Activated T-helper 1 cell treated with anti-CD3 and anti-CD28 coated beads, Interleukin-12 subunit alpha, Interleukin-12 subunit beta, Interleukin-2, Interleukin-4 antibody, amounts not matched to agents 30 ng/mL and 10 ng/mL and 1 ng/mL, durations not matched to agents 14 hours and 24 hours and 36 hours (primary cell): ENCODE measurements around the gene COL6A1. TPM values are rescaled to one million over a fixed set of nuclear protein-coding genes. Genes with fewer than 3 reads are reported as not detected.
"Not testable (repeated sequence)": the region's sequence is repeated elsewhere in the genome, so short reads cannot be mapped to it uniquely, and the experiment has no call there.

Source experiments
- DNase-seq: peaks from one replicate; pipeline ENCODE4 v3.0.0; 2021; ENCODE audit warnings: low spot score
- H3K27ac Mint-ChIP-seq: one replicate; pipeline ENCODE4 v1.8.0; 2021; ENCODE audit warnings: mild to moderate bottlenecking, mixed read lengths
- H3K27me3 Mint-ChIP-seq: one replicate; pipeline ENCODE4 v1.8.0; 2022; ENCODE audit warnings: mild to moderate bottlenecking, moderate library complexity, mixed read lengths; ENCODE audit not compliant: insufficient read depth
- H3K36me3 Mint-ChIP-seq: one replicate; pipeline ENCODE4 v1.8.0; 2021; ENCODE audit warnings: low read depth, mixed read lengths
- H3K4me1 Mint-ChIP-seq: one replicate; pipeline ENCODE4 v1.8.0; 2021; ENCODE audit warnings: low read depth, mixed read lengths
- H3K4me3 Mint-ChIP-seq: one replicate; pipeline ENCODE4 v1.8.0; 2021; ENCODE audit warnings: mild to moderate bottlenecking, moderate library complexity, mixed read lengths
- H3K9me3 Mint-ChIP-seq: one replicate; pipeline ENCODE4 v1.8.0; 2021; ENCODE audit warnings: mixed read lengths
- intact Hi-C: fragments of 100-400 bp; cut with micrococcal nuclease; formaldehyde crosslinking; loops from one replicate; pipeline ENCODE4 v1.15.1; 2024
- total RNA-seq: library from RNA; stranded (reverse); gene quantifications from 2 replicates; pipeline ENCODE4 v1.2.3, GENCODE V29; 2022

Gene COL6A1
- total RNA-seq, 1 donor from 2014 or later = 0.62 TPM

GRCh38 chr21:45950740-45951515, 30.6 kb upstream of the COL6A1 start:
- Mint-ChIP-seq H3K27ac (no peak overlapping the region), H3K4me1 (no peaks in the 10 kb centered on the region), H3K36me3 (no peaks in the 10 kb centered on the region), H3K4me3 (no peak overlapping the region), H3K27me3 (peaks cover 9% of the 10 kb centered on the region), H3K9me3 (no peaks in the 10 kb centered on the region)
- no peak for DNase-seq
- intact Hi-C loops = no loop called here

GRCh38 chr21:45951676-45952075, 29.9 kb upstream of the COL6A1 start:
- H3K4me1 Mint-ChIP-seq = no peaks in the 10 kb centered on the region

DNA sequence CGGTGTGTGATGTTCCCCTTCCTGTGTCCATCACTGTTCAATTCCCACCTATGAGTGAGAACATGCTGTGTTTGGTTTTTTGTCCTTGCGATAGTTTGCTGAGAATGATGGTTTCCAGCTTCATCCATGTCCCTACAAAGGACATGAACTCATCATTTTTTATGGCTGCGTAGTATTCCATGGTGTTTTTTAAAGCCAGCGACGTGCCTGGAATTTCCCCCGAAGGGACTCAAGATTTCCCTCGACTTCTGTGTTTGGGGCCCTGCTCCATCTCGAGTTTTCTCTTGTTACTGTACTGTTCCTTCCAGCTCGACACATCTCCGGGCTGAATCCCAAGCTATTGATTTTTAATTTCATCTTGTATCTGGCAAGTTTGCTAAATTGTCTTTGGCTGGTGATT, 29.0 kb upstream of the COL6A1 start:
- H3K36me3 Mint-ChIP-seq, intact Hi-C loops, H3K27me3 Mint-ChIP-seq: not testable (repeated sequence)

More at GRCh38 chr21:45951676-45952075, 29.9 kb upstream of the COL6A1 start:
- intact Hi-C loops = no loop called here
- Mint-ChIP-seq H3K27ac (no peak overlapping the region), H3K27me3 (peaks cover 9% of the 10 kb centered on the region), H3K4me3 (no peak overlapping the region), H3K9me3 (no peaks in the 10 kb centered on the region), H3K36me3 (no peaks in the 10 kb centered on the region)
- no peak for DNase-seq

GRCh38 chr21:45952974-45953373, 28.6 kb upstream of the COL6A1 start:
- H3K27me3 Mint-ChIP-seq = peaks cover 9% of the 10 kb centered on the region
- intact Hi-C loops = no loop called here
- H3K36me3 Mint-ChIP-seq = no peaks in the 10 kb centered on the region
- no peaks in the 10 kb centered on the region for H3K4me1 Mint-ChIP-seq
- H3K4me3 Mint-ChIP-seq = no peak overlapping the region
- no peaks in the 10 kb centered on the region for H3K9me3 Mint-ChIP-seq
- DNase-seq = no peak
- no peak overlapping the region for H3K27ac Mint-ChIP-seq

More for the DNA sequence above, 29.0 kb upstream of the COL6A1 start:
- DNase-seq, H3K9me3 Mint-ChIP-seq, H3K4me1 Mint-ChIP-seq, H3K27ac Mint-ChIP-seq, H3K4me3 Mint-ChIP-seq: not testable (repeated sequence)

DNA sequence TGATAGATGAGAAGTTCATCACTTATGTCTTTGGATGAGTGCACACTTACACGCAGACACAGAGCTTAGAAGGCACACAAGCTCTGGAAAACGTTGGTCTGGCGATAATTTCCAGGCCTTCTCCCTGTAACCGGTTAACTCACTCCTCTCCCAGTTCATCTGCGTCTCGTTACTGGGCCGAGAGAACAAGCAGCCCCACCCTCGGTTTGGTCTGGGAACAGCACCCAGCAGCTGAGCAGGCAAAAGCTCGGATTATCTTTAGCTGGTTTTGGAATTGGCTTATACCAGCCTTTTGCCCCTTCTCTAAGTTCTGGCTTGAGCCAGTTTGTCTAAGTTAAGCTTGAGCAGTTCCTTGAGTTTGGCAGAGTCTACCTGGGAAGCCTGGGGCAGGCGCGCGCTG, 27.3 kb upstream of the COL6A1 start:
- H3K9me3 Mint-ChIP-seq = no peaks in the 10 kb centered on the region
- intact Hi-C loops = no loop called here
- H3K4me3 Mint-ChIP-seq = no peak overlapping the region
- H3K27me3 Mint-ChIP-seq = peaks cover 11% of the 10 kb centered on the region
- H3K27ac Mint-ChIP-seq = no peak overlapping the region
- H3K36me3 Mint-ChIP-seq = no peaks in the 10 kb centered on the region
- no peak for DNase-seq
- no peaks in the 10 kb centered on the region for H3K4me1 Mint-ChIP-seq

GRCh38 chr21:45954921-45955320, 26.6 kb upstream of the COL6A1 start:
- Mint-ChIP-seq H3K36me3 (no peaks in the 10 kb centered on the region), H3K27ac (no peak overlapping the region), H3K4me3 (no peak overlapping the region), H3K4me1 (no peaks in the 10 kb centered on the region), H3K9me3 (no peaks in the 10 kb centered on the region), H3K27me3 (peaks cover 11% of the 10 kb centered on the region)
- DNase-seq = no peak
- intact Hi-C loops = no loop called here

DNA sequence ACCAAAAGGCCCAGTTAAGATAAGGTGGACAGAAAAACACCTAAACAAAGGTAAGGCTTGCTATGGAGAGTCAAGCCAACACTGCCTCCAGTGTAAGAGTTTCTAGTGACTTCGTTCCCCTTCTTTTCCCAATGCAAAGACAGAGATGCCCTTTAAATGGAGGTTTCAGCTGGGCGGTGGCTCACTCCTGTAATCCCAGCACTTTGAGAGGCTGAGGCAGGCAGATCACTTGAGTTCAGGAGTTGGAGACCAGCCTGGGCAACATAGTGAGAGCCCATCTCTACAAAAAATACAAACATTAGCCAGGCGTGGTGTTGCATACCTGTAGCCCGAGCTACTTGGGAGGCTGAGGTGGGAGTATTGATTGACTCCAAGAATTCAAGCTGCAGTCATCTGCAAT, 24.0 kb upstream of the COL6A1 start:
- H3K27ac Mint-ChIP-seq = no peak overlapping the region
- peaks cover 11% of the 10 kb centered on the region for H3K27me3 Mint-ChIP-seq

DNA sequence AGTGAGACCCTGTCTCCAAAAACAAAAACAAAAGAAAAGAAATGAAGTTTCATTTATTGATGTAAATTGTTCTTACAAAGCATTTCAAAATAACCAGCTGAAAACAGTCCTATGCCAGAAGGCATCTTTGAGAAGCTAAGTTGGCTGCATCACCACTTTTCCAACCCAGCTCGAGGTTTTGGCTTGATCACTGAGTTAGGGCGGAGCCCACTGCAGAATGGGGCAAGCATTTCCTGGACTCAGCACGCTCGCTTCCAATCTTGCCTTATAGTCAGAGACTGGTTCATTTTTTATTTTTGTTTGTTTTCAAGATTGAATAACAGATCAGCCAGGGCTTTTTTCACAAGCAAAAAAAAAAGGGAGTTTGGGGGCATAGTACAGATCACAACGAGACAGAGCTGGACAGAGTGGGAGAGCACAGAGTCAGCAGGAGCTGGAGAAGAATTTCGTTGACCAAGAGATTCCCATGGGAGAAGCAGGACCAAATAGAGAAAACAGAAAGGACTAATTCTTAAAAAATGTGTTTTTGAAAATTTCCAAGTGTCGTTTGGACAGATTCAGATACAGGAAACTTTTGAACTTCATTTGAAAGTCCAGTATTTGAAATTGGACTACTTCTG, 23.5 kb upstream of the COL6A1 start:
- intact Hi-C loops = no loop called here
- H3K27me3 Mint-ChIP-seq = peaks cover 15% of the 10 kb centered on the region
- no peaks in the 10 kb centered on the region for H3K4me1 Mint-ChIP-seq
- no peak overlapping the region for H3K27ac Mint-ChIP-seq
- no peak overlapping the region for H3K4me3 Mint-ChIP-seq
- peaks cover 15% of the 10 kb centered on the region for H3K9me3 Mint-ChIP-seq
- H3K36me3 Mint-ChIP-seq = no peaks in the 10 kb centered on the region
- DNase-seq = no peak

More for the DNA sequence above, 24.0 kb upstream of the COL6A1 start:
- no peak overlapping the region for H3K4me3 Mint-ChIP-seq
- no peaks in the 10 kb centered on the region for H3K4me1 Mint-ChIP-seq
- DNase-seq = no peak
- H3K9me3 Mint-ChIP-seq = peaks cover 15% of the 10 kb centered on the region
- intact Hi-C loops = no loop called here
- no peaks in the 10 kb centered on the region for H3K36me3 Mint-ChIP-seq

DNA sequence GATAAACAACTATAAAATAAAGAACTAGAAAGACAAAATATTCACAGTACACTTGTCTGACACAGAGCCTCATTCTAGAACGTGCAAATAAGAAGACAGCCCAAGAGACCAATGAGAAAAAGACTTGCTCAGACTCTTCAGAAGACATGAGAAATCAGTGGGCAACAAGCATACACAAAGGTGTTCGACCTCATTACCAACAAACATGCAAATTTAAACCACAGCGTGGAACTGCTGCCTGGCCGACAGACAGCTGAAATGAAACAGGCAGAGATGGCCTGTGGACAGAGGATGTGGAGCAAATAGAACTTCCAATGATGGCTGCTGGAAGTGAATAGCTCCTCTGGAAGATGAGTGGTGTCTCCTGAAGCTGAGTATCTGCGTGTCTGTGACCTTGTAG, 22.4 kb upstream of the COL6A1 start:
- intact Hi-C loops = no loop called here
- Mint-ChIP-seq H3K27me3 (peaks cover 20% of the 10 kb centered on the region), H3K4me3 (no peak overlapping the region), H3K36me3 (no peaks in the 10 kb centered on the region), H3K9me3 (peaks cover 20% of the 10 kb centered on the region), H3K27ac (no peak overlapping the region), H3K4me1 (no peaks in the 10 kb centered on the region)
- no peak for DNase-seq

DNA sequence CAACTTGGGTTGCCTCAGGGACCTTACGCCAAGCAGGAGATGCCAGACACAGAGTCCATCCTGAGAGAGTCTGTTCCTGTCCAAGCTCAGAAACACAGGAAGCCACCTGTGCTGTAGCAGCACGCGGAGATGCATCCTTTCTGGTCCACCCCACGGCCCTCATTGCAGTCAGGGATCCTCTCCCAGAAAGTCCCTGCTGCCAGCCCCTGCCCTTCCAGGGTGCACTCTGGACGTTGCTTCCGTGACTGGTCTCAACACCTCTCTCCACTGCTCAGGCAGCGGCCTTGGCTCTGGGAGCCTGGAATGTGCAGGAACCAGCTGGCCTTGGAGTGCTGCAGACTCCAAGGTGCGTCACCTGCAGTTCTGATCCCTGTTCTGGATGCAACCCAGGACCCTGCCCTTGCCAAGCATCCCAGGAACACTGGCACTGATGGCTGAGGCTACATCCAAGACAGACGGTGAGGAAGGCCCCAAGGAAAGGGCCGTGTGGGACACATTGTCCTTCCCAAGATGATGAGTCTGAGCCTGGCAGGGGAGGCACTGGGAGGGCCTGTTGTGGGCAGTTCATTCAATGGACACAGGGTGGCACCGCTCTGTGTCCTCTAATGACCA, 21.7 kb upstream of the COL6A1 start:
- peaks cover 23% of the 10 kb centered on the region for H3K9me3 Mint-ChIP-seq
- intact Hi-C loops = no loop called here
- no peak overlapping the region for H3K27ac Mint-ChIP-seq
- H3K36me3 Mint-ChIP-seq = no peaks in the 10 kb centered on the region
- H3K27me3 Mint-ChIP-seq = peaks cover 14% of the 10 kb centered on the region
- DNase-seq = no peak
- H3K4me1 Mint-ChIP-seq = no peaks in the 10 kb centered on the region
- H3K4me3 Mint-ChIP-seq = no peak overlapping the region

GRCh38 chr21:45961408-45961807, 20.2 kb upstream of the COL6A1 start:
- H3K4me3 Mint-ChIP-seq, DNase-seq, H3K36me3 Mint-ChIP-seq, H3K4me1 Mint-ChIP-seq, H3K27ac Mint-ChIP-seq, intact Hi-C loops: not testable (repeated sequence)
- peaks cover 20% of the 10 kb centered on the region for H3K27me3 Mint-ChIP-seq
- H3K9me3 Mint-ChIP-seq = peaks cover 23% of the 10 kb centered on the region

- H3K4me1 Mint-ChIP-seq = no peaks in the 10 kb centered on the region
- no peak for DNase-seq
- H3K9me3 Mint-ChIP-seq = peaks cover 23% of the 10 kb centered on the region
- peaks cover 20% of the 10 kb centered on the region for H3K27me3 Mint-ChIP-seq
- no peak overlapping the region for H3K4me3 Mint-ChIP-seq
- H3K27ac Mint-ChIP-seq = no peak overlapping the region
- intact Hi-C loops = no loop called here
- no peaks in the 10 kb centered on the region for H3K36me3 Mint-ChIP-seq
These were observed 18.9 kb upstream of the COL6A1 start for GRCh38 chr21:45962531-45963231.

- DNase-seq = no peak
- H3K27ac Mint-ChIP-seq = no peak overlapping the region
- intact Hi-C loops = no loop called here
- H3K4me3 Mint-ChIP-seq = no peak overlapping the region
- no peaks in the 10 kb centered on the region for H3K4me1 Mint-ChIP-seq
- H3K9me3 Mint-ChIP-seq = peaks cover 23% of the 10 kb centered on the region
- no peaks in the 10 kb centered on the region for H3K36me3 Mint-ChIP-seq
- H3K27me3 Mint-ChIP-seq = peaks cover 20% of the 10 kb centered on the region
These were observed 18.4 kb upstream of the COL6A1 start for GRCh38 chr21:45963232-45963570.
